GDM1 (cell line): ENCODE results near the gene MUCL3.
"Not testable (repeated sequence)": the region's sequence is repeated elsewhere in the genome, so short reads cannot be mapped to it uniquely, and the experiment has no call there.

Source experiments
- DNase-seq: peaks from one replicate; lab custom pipeline; 2025; lab: John Stamatoyannopoulos, UW

Gene MUCL3, protein sequence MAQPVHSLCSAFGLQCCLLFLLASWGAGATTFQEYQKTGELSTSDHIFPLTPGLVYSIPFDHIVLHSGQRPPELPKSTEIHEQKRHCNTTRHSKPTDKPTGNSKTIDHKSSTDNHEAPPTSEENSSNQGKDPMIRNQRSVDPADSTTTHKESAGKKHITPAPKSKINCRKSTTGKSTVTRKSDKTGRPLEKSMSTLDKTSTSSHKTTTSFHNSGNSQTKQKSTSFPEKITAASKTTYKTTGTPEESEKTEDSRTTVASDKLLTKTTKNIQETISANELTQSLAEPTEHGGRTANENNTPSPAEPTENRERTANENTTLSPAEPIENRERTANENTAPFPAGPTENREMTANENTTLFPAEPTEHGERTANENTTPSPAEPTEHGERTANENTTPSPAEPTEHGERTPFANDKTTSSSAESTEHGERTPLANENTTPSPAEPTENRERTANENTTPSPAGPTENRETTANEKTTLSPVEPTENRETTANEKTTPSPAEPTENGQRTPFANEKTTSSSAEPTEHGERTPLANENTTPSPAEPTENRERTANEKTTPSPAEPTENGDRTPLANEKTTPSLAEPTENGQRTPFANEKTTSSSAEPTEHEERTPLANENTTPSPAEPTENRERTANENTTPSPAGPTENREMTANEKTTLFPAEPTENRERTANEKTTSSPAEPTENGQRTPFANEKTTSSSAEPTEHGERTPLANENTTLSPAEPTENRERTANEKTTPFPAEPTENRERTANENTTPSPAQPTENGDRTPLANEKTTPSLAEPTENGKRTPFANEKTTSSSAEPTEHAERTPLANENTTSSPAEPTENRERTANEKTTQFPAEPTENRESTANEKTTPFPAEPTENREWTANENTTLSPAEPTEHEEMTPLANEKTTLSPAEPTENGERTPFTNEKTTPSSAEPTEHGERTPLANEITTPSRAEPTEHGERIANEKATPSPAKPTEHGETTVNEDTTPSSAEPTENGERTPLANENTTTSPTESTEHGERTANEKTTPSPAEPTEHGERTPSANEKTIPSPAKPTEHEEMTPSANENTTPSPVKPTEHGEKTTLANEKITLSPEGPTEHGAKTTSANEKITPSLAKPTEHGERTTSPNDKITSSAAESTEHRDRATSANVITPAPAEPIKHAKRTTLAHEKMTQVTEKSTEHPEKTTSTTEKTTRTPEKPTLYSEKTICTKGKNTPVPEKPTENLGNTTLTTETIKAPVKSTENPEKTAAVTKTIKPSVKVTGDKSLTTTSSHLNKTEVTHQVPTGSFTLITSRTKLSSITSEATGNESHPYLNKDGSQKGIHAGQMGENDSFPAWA (N-terminal part only)

DNA sequence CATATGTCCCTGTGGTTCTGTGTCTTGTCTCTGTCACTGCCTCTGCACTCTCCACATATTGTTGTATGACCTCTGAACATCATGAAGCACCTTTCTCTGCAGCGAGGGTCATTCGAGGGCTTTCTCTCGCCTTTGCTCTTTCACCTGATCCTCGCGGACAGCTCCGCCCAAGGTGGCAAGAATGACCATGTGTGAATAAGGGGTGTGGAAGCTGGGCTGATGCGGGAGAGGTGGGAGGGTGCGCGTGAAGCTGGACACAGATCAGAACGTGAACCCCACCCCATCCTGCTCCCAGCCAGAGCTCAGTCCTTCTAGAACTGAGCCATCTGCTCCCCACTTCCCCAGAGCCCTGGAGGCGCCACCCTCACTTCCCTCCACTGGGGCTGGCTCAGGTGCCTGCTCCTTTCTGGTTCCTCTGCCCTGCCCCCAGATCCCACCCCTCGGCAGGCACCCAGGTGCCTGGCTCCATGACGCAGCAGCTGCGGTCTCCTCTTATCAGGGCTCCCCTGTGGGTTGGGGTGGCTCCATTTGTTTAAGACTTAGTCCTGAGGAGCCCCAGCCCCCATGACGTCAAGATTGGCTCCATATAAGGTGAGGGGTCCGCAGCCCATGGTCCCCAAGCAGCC, at the start of gene MUCL3:
Gene MUCL3, plus strand, starts transcription at position 613 of the 626 bp plus-strand sequence. CDS start 27 bp downstream, outside the sequence.
- DNase-seq = no peak

DNA sequence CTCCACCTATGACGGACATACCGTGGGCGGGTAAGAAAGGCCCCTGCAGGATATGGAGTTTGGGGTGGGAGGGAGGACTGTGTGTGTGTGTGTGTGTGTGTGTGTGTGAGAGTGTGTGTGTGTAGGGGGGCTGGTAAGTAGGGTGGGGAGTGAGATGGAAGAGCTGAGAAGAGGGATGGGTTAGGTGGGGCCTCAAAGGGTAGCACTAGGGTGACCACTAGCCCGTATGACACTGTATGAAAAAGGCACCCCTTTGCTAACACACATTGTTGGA, 49.4 kb upstream of the MUCL3 start:
- no peak for DNase-seq

GRCh38 chr6:30891816-30892538, 48.8 kb upstream of the MUCL3 start:
- DNase-seq = no peak

DNA sequence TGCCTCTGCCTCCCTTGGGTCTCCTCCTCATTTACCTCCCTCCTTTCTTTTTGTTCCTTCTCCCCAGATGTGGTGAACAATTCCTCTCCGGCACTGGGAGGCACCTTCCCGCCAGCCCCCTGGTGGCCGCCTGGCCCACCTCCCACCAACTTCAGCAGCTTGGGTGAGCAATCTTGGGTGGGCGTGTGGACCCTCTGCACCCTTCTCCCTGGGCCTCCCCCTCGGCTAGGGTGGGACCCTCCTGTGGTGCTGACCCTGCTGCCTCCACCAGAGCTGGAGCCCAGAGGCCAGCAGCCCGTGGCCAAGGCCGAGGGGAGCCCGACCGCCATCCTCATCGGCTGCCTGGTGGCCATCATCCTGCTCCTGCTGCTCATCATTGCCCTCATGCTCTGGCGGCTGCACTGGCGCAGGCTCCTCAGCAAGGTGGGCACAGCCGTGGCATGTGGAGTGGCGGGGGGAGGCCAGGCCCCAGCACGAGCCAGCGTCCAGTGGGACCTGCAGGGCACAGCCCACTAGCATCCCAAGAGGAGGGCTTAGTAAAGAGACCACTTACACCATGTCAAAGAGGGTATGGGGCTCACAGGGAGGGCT, 47.7 kb upstream of the MUCL3 start:
- no peak for DNase-seq

- DNase-seq = no peak
Observed at GRCh38 chr6:30893666-30894065, 47.1 kb upstream of the MUCL3 start.

DNA sequence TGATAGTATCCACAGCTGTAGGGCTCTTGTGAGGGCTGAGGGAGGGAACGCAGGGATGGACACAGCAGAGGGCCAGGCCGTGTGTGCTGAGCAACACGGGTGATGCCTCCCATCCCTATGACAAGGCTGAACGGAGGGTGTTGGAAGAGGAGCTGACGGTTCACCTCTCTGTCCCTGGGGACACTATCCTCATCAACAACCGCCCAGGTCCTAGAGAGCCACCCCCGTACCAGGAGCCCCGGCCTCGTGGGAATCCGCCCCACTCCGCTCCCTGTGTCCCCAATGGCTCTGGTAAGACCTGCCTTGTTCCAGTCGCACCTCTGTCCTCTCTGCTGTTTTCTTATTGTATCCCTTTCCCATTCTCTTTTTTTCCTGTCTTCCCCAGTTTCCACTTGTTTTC, 46.4 kb upstream of the MUCL3 start:
- no peak for DNase-seq

GRCh38 chr6:30894935-30895334, 45.8 kb upstream of the MUCL3 start:
- DNase-seq = no peak

GRCh38 chr6:30895343-30895742, 45.4 kb upstream of the MUCL3 start:
- no peak for DNase-seq

GRCh38 chr6:30896541-30896940, 44.2 kb upstream of the MUCL3 start:
- DNase-seq = no peak

DNA sequence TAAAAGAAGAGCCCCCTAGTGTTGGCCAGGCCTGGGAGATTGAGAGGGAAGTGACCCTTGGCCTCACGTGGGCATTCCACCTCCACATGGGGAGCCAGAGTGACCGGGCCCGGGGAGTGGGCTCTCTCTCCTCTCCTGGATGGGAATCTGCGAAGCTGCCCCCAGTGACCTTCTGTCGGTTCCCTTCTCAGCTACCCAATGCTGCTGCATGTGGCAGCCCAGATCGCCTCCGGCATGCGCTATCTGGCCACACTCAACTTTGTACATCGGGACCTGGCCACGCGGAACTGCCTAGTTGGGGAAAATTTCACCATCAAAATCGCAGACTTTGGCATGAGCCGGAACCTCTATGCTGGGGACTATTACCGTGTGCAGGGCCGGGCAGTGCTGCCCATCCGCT, 42.9 kb upstream of the MUCL3 start:
- DNase-seq = no peak

- no peak for DNase-seq
Observed at GRCh38 chr6:30898750-30899360, 41.9 kb upstream of the MUCL3 start.

- DNase-seq = no peak
Observed at GRCh38 chr6:30900863-30901417, 39.8 kb upstream of the MUCL3 start.

DNA sequence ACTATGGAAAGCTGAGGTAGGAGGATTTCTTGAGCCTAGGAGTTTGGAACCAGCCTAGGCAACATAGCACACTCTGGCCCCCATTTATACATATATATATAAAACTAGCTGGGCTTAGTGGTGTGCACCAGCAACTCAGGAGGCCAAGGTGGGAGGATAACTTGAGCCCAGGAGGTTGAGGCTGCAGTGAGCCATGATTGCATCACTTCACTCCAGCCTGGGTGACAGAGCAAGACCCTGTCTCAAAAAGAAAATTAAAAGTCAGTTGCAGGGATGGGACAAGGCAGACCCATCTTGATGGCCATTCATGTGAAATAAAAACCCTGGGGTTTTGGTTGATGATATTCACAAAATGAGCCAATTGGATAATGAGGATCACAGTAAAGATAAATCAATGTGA, 39.3 kb upstream of the MUCL3 start:
- DNase-seq = no peak

GRCh38 chr6:30902196-30902595, 38.6 kb upstream of the MUCL3 start:
- not testable (repeated sequence) for DNase-seq

DNA sequence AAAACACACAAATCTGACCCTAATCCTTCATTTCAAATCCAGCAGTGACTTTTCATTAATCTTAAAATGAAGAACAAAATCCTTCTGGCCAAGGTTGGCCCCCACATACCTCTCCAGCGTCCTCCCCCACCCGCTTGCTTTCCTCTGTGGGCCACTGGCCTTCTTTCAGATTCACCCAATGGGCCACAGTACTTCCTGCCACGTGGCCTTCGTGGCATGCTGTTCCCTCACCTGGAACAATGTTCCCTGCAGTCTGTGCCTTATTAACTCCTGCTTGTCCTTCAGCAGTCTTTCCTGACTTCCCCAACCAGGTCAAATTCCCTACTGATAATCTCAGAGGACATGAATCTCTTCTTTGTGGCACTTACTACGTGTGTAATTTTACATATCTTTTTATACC, 38.1 kb upstream of the MUCL3 start:
- DNase-seq = no peak

DNA sequence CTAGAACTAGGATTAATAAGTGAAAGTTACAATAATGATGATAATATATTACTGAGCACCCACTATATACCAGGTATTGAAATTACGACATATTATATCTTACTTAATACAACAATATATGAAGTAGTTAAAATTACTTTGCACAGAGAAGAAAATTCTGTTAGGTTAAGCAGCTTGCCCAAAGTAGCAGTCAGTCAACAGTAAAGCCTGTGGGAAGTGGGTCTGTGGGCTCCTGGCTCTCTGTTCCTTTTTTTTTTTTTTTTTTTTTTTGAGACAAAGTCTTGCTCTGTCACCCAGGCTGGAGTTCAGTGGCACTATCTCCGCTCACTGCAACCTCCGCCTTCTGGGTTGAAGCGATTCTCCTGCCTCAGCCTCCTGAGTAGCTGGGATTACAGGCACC, 37.5 kb upstream of the MUCL3 start:
- DNase-seq = no peak

GRCh38 chr6:30907290-30907757, 33.4 kb upstream of the MUCL3 start:
- DNase-seq = not testable (repeated sequence)

DNA sequence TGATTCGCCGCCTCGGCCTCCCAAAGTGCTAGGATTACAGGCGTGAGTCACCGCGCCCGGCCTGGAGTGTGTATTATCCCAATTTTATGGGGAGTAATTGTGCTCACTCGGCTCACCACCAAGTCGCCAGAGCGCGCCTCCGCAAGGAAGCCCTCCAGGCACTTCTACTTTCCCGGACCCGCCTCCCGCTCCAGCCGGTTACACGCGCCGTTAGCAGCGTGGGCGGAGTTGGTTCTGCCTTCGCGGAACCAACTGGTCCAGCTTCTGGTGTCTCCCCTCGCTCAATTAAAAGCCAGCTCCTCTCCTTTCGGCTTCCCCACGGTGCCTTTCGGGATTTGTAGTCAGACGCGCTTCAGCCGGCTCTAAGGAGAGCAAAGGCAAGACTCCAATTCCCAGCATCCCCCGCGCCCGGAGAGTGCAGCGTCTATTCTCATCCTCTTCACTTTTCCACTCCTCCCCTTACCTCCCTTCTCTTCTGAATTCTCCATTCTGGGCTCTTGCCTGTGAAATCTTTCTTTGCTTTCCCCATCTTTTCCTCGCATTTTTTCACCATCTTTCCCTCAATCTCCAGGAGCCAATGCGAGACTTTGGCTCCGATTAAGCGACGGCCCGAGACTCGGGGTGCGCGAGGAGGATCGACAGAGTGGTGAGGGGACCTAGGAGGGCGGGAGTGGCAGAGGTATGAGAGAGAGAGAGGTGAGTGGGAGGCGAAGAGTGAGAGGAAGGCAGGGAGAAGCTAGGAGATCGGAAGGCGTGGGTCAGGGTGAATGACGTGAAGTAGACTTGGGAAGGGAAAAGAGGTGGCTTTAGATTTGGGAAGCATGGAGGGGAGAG, 32.8 kb upstream of the MUCL3 start, which contains the start of gene GTF2H4:
Gene GTF2H4, plus strand, starts transcription at position 450 of the 834 bp plus-strand sequence.
- DNase-seq = peak; percentile 95

GRCh38 chr6:30908700-30909099, 32.1 kb upstream of the MUCL3 start:
- no peak for DNase-seq
